ENCODE results near the gene RAD18.

DNA sequence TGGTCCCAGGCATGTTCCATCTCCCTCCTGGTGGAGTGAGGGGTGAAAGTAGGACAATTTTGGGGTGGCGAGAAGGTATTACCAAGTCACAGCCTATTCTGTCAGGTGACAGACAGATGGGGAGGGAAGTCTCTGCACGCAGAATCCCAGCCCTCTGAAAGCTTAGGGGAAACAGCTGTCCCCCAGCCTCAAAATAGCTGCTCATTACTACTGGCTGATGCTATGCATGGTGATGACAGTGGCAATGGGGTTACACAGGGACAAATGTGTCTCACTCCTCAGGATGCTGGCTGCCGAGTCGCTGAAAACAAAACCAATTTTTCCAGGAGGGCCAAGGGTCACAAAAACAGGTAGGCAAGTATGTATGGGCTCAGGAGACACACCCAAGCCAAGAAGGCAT, 125.0 kb downstream of the RAD18 start:
- TF ChIP-seq, protein P1, sequence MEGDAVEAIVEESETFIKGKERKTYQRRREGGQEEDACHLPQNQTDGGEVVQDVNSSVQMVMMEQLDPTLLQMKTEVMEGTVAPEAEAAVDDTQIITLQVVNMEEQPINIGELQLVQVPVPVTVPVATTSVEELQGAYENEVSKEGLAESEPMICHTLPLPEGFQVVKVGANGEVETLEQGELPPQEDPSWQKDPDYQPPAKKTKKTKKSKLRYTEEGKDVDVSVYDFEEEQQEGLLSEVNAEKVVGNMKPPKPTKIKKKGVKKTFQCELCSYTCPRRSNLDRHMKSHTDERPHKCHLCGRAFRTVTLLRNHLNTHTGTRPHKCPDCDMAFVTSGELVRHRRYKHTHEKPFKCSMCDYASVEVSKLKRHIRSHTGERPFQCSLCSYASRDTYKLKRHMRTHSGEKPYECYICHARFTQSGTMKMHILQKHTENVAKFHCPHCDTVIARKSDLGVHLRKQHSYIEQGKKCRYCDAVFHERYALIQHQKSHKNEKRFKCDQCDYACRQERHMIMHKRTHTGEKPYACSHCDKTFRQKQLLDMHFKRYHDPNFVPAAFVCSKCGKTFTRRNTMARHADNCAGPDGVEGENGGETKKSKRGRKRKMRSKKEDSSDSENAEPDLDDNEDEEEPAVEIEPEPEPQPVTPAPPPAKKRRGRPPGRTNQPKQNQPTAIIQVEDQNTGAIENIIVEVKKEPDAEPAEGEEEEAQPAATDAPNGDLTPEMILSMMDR (conservative IDR thresholded peaks at IDR 0.05 in 1 of 2, IDR thresholded peaks at IDR 0.05 in 1 of 2; ENCODE audit: extremely low read depth in 1 of 2, insufficient read depth in 1 of 2, low read depth in 1 of 2, low read length in 2 of 2): no peak
- no peak for TF ChIP-seq EZH2 (IDR thresholded peaks at IDR 0.05; ENCODE audit: borderline replicate concordance, low read length)
